ENCODE measurements around the gene ASAP3.

Gene ASAP3

GRCh38 chr1:23483321-23484252 lies at the start of gene ASAP3:
TSS of gene ASAP3 (minus strand) at chr1:23484179. CDS start at chr1:23484133, 46 bp downstream.
- in situ Hi-C loops (cut with MboI; ENCODE audit: low sequenced_read_pairs), result no loop called here

DNA sequence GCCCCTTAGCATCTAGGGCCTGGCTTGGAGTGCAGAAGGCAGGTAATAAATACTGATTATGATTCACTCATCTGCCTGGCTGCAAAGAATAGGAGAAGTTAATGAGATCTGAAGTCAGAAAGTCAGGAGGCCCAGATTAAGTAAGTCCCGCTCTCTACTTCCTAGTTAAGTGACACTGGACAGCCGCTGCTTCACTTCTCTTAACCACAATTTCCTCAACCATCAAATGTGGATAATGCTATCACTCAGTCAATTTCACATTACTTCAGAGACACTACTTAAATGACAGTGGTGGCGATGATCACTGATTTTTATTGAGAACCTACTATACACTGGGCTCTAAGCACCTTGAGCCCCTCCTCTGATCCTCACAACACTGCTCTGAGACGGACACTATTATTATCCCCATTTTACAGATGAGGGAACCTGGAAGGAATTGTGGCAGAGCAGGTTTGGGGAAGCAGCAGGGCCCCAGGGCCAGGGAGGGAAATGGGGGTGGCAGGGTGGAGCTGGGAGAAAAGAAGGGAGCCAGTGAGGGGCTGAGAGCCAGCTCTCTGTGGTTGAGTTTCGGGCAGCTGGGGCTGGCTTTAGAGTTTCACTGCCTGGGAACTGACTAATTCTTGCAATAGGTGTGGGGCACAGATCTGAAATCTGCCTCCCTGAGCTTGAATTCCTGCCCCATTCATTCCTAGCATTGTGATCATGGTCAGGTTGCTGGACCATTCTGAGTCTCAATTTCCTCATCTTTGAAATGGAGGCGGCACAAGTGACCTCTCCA lies 49.5 kb upstream of the ASAP3 start:
- in situ Hi-C loops (cut with MboI; ENCODE audit: low sequenced_read_pairs), result no loop called here

GRCh38 chr1:23531562-23532094 lies 47.6 kb upstream of the ASAP3 start:
- in situ Hi-C loops (cut with MboI; ENCODE audit: low sequenced_read_pairs), result no loop called here

- in situ Hi-C loops (cut with MboI; ENCODE audit: low sequenced_read_pairs), result no loop called here
Measured at GRCh38 chr1:23530747-23531561, 47.0 kb upstream of the ASAP3 start, which contains the start of gene E2F2. TSS of gene E2F2 (minus strand) at chr1:23531233. CDS start at chr1:23530793, 440 bp downstream.

DNA sequence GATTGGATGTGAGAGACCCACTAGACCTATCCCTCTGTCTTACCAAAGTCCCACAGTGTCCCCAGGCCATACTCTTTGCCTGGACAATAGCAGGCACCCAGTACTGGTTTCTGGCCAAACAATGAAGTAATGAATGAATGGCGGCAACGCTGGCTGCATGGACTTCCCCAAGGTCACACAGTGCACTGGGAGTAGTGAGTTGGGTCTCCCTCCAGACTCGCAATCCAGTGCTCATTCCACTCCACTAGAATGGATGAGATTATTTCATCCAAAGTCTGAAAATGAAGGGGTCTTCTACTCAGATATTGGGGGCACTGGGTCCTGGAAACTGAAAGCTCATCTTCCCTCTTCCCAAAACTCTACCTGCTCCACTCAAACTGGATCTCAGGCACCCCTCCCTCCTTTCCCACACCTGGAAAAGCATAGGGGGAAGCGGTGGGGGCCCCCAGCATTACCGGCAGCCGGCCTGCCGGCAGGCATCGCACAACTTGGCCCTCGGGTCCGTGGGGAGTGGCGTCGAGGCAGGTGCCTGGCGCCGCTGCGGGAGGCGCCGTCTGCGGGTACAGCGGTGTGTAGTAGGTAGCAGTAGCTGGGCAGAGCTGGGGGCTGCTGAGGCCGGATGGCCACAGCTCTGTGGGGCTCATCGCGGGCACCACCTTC lies 46.2 kb upstream of the ASAP3 start:
- in situ Hi-C loops (cut with MboI; ENCODE audit: low sequenced_read_pairs), result no loop called here

GRCh38 chr1:23529146-23530086 lies 45.4 kb upstream of the ASAP3 start:
- in situ Hi-C loops (cut with MboI; ENCODE audit: low sequenced_read_pairs), result no loop called here

DNA sequence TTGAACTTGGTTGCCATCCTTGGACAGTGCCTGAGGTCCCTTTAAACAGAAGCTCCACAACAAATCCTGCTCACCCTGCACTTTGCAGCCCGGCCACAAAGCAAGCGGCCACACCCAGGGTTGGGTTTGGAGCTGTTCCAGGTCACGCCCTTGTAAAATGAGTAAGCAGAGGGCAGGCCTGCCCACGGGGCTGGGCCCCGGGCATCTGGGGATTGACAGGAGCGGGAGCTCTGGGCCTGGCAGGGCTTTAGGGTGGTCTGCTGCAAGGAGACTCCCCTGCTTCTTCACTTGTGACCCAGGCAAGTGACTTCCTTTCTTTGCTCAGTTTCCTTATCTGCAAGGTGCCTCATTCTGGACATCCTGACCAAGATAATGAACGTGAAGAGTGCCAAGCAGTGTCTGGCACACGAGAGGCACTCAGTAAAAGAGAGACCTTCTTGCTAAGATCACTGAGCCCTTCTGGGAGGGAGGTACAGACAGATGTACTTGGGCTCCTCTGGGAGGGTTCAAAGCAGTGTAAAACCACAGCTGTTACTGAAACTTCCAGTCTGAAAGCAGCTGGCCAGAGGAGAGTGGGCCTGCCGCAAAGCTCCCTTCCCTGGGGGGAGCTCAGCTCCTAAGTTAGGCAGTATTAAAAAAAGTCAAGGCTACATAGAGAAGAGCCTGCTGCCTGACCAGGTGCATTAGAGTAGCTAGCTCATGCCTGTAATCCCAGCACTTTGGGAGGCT lies 44.4 kb upstream of the ASAP3 start:
- in situ Hi-C loops (cut with MboI; ENCODE audit: low sequenced_read_pairs), result no loop called here

GRCh38 chr1:23527900-23528249 lies 43.9 kb upstream of the ASAP3 start:
- in situ Hi-C loops (cut with MboI; ENCODE audit: low sequenced_read_pairs), result no loop called here

- in situ Hi-C loops (cut with MboI; ENCODE audit: low sequenced_read_pairs), result no loop called here
Measured at GRCh38 chr1:23527366-23527765, 43.4 kb upstream of the ASAP3 start.

GRCh38 chr1:23526329-23527041 lies 42.5 kb upstream of the ASAP3 start:
- in situ Hi-C loops (cut with MboI; ENCODE audit: low sequenced_read_pairs), result no loop called here

- in situ Hi-C loops (cut with MboI; ENCODE audit: low sequenced_read_pairs), result no loop called here
Measured at GRCh38 chr1:23525558-23526250, 41.7 kb upstream of the ASAP3 start.

DNA sequence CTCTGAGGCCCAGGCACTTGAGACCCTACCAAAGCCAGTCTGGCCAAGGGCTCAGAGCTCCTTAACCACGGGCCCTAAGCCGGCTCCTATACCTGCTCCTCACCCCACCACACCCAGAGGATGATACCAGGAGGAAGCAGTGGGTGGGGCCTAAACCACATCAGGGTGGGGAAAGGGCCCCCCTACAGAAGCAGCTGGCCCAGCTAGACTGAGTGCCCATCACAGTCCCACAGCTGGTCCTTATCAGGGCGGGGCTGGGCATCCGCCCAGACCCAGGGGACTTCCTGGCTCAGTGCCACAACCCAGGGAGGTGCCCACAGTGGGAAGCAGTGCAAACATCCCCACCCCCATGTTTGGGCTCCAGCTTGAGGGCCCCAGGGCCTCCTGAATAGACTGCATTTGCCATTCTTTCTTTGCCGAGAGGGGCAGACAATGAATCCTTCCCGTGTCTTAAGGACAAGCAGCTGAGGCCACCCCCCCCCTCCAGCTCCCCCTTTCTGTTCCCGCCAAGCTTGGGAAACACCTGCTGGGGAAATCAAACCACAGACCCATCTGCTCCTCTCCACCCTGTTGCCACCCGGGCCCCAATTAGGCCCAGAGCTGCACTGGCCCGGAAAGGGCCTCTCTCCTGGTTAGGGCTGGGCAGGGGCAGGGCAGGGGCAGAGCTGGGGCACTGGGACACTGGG lies 40.9 kb upstream of the ASAP3 start:
- in situ Hi-C loops (cut with MboI; ENCODE audit: low sequenced_read_pairs), result no loop called here

GRCh38 chr1:23524163-23524562 lies 40.2 kb upstream of the ASAP3 start:
- in situ Hi-C loops (cut with MboI; ENCODE audit: low sequenced_read_pairs), result no loop called here

DNA sequence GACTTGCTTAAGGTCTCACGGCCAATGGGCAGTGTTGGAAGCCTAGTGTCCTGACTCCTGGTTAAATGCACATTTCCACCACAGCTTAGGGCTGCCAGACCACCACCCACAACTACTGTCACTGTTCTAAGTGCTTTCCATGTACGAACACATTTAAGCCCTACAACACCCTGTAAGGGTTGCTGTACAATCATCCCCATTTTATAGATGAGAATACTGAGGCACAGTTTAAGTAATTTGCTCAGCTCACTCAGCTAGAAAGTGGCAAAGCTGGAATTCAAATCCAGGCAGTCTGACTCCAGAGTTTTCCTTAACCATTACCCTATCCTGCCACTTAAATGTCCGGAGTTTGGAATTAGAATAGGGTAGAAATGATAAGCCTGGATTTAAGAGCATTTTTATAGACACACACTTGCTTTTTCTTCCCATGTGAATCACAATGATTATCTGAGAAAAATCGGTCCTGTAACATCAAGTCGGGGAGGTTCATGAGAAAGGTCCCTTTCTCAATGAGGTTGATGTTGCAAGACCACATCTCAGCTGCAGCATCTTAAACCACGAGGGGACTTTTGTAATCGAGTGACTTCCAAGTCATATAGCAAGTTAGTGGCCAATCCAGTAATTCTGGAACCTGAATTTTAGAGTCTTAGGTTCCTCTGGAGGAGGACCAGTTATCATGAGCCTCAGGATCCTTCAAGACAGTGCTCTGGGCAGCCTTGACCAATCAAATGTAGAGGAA lies 38.4 kb upstream of the ASAP3 start:
- in situ Hi-C loops (cut with MboI; ENCODE audit: low sequenced_read_pairs), result no loop called here

- in situ Hi-C loops (cut with MboI; ENCODE audit: low sequenced_read_pairs), result no loop called here
Measured at GRCh38 chr1:23521588-23521987, 37.6 kb upstream of the ASAP3 start.

DNA sequence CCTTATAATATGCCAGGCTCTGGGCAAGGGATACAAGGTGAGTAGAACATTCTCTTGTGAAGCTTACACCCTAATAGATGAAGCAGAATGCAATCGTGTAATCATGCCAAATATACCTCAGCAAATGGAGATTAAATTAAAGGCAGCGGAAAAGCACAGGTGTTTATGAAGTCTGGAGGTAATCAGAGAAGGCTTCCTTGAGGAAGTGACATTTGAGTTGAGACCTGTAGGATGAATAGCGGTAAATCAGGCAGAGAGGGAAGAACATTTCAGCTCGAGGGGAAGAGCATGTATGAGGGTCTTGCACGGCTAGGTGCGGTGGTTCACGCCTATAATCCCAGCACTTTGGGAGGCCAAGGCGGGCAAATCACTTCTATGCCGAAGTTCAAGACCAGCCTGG lies 33.6 kb upstream of the ASAP3 start:
- in situ Hi-C loops (cut with MboI; ENCODE audit: low sequenced_read_pairs), result no loop called here

Data from hTERT RPE-1 (cell line).